SH-SY5Y (cell line): Measurements from ENCODE around the gene G3BP1.

ENCODE experiments used
- GATA2 ChIP-seq: IDR thresholded peaks from 2 replicates; pipeline ENCODE4 v1.6.1; 2011; ENCODE audit warnings: mild to moderate bottlenecking, low read depth, low read length
- GATA3 ChIP-seq: IDR thresholded peaks from 2 replicates; pipeline ENCODE4 v1.6.1; 2011; ENCODE audit warnings: low read depth, mild to moderate bottlenecking, low read length, moderate library complexity

DNA sequence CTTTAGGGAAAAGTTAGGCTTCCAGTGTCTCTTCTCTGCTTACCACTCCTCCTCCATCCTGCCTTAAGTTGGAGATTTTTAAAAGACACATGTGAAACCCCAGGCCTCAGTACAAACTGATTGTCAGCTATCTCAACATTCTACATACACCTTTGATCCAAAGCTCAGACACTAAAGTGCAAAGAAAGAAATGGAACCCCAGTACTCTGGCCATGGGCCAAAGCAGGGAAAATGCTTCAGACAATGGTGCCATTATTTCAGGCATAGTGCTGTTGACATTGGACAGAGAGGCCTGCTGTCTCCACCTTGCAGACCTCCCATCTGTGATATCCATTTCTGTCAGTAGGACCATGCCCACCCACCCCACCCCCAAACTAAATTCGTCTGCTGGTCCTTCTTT is 49.1 kb downstream of the G3BP1 start:
- TF ChIP-seq GATA3 (no peak), GATA2 (no peak)
